A549 (cell line): ENCODE data around the gene CCDC170. TPM values are rescaled to one million over a fixed set of nuclear protein-coding genes. Genes with fewer than 3 reads are reported as not detected.

ENCODE experiments used
- ATAC-seq, 2 experiments: fragments of 200-7000 bp in 1 of 2; fragments of >200 bp in 1 of 2; cut with Nextera tagmentation in 1 of 2; cut with Tn5 transposase in 1 of 2; 3 replicates each; pipeline versions ENCODE4 v1.8.0 to v1.9.1; 2018 to 2020; ENCODE audit warnings: mild to moderate bottlenecking in 1 of 2, moderate library complexity in 1 of 2
- CTCF ChIA-PET: fragments of 300-600 bp; sonication (Branson Sonifier 250); formaldehyde crosslinking; extraction: SDS; loops from one replicate; lab custom pipeline; 2021; ENCODE audit warnings: antibody characterized with exemption, inconsistent platforms; lab: Yijun Ruan, JAX
- POLR2A ChIA-PET: fragments of 350-600 bp; formaldehyde crosslinking; extraction: SDS; loops from one replicate; lab custom pipeline; 2021; ENCODE audit warnings: antibody characterized with exemption, inconsistent platforms; lab: Yijun Ruan, JAX
- DNase-seq, 2 experiments: peaks; one replicate each; pipeline versions ENCODE4 v3.0.0 to v3.0.0-alpha.2; 2011 to 2016; ENCODE audit warnings: low read depth in 1 of 2, low spot score in 1 of 2
- FAIRE-seq: peaks from 2 replicates; lab custom pipeline; 2011; peaks lifted over from hg19 to GRCh38; lab: Jason Lieb, UNC
- H3K27ac ChIP-seq, 2 experiments: fragments of >200 bp; sonication (Bioruptor Twin); formaldehyde crosslinking; 3 replicates each; pipeline ENCODE4 v1.5.1; 2016 to 2017
- H3K4me1 ChIP-seq: fragments of >200 bp; sonication (Bioruptor Twin); formaldehyde crosslinking; 3 replicates; pipeline ENCODE4 v1.6.1; 2016
- H3K4me2 ChIP-seq: fragments of >200 bp; sonication (Bioruptor Twin); formaldehyde crosslinking; 3 replicates; pipeline ENCODE4 v1.6.1; 2016
- H3K4me3 ChIP-seq: fragments of >200 bp; sonication (Bioruptor Twin); formaldehyde crosslinking; 3 replicates; pipeline ENCODE4 v1.5.1; 2016
- H3K9me3 ChIP-seq: fragments of >200 bp; sonication (Bioruptor Twin); formaldehyde crosslinking; 3 replicates; pipeline ENCODE4 v1.6.1; 2016
- CBX2 ChIP-seq: fragments of 200-600 bp; sonication (generic); IDR thresholded peaks from 2 replicates; pipeline ENCODE4 v1.6.1; 2016; ENCODE audit warnings: low read depth, mild to moderate bottlenecking, borderline replicate concordance
- CEBPB ChIP-seq, 2 experiments: fragments of >200 bp in 1 of 2; sonication (Bioruptor Twin) in 1 of 2; formaldehyde crosslinking in 1 of 2; IDR thresholded peaks; 2 replicates each; pipeline ENCODE4 v1.6.1; 2012 to 2016
- CHD2 ChIP-seq: fragments of 150-350 bp; IDR thresholded peaks from 2 replicates; pipeline ENCODE4 v1.6.1; 2014; ENCODE audit warnings: low read length; ENCODE audit not compliant: partially characterized antibody
- E2F6 ChIP-seq: IDR thresholded peaks from 2 replicates; pipeline ENCODE4 v1.6.1; 2012; ENCODE audit warnings: low read depth, borderline replicate concordance
- EP300 ChIP-seq, 2 experiments: fragments of >200 bp; sonication (Bioruptor Twin); formaldehyde crosslinking; IDR thresholded peaks; 2 replicates in 1 of 2; 3 replicates in 1 of 2; pipeline ENCODE4 v1.6.1; 2016 to 2017
- FOSL2 ChIP-seq, 2 experiments: fragments of 450-650 bp in 1 of 2; fragments of >200 bp in 1 of 2; sonication (Bioruptor Twin) in 1 of 2; formaldehyde crosslinking; IDR thresholded peaks; 2 replicates each; pipeline versions ENCODE4 v1.5.0 to v1.6.1; 2016 to 2020; ENCODE audit warnings: mild to moderate bottlenecking in 1 of 2, moderate library complexity in 1 of 2
- HEYL ChIP-seq: fragments of 250-450 bp; sonication (Bioruptor Pico); IDR thresholded peaks from 2 replicates; pipeline ENCODE4 v1.8.0; 2021; ENCODE audit warnings: mild to moderate bottlenecking, moderate library complexity
- HOXB5 ChIP-seq: fragments of 250-450 bp; sonication (Bioruptor Pico); IDR thresholded peaks from 2 replicates; pipeline ENCODE4 v1.5.0; 2020; ENCODE audit warnings: mild to moderate bottlenecking, moderate library complexity
- KDM5A ChIP-seq: fragments of 200-600 bp; sonication (generic); IDR thresholded peaks from 2 replicates; pipeline ENCODE4 v1.6.1; 2016; ENCODE audit warnings: antibody characterized with exemption, mild to moderate bottlenecking
- MYC ChIP-seq: IDR thresholded peaks from 2 replicates; pipeline ENCODE4 v1.6.1; 2012; ENCODE audit warnings: mild to moderate bottlenecking, inconsistent platforms, low read length, improper control_type of control experiment, borderline replicate concordance
- NFE2L2 ChIP-seq: fragments of 150-350 bp; conservative IDR thresholded peaks from 2 replicates; pipeline ENCODE4 v1.6.1; 2014; ENCODE audit warnings: low read length
- POLR2A ChIP-seq: IDR thresholded peaks from 2 replicates; pipeline ENCODE4 v1.6.1; 2012; ENCODE audit warnings: mild to moderate bottlenecking, low read length
- POLR2AphosphoS2 ChIP-seq: conservative IDR thresholded peaks from 2 replicates; pipeline ENCODE4 v1.6.1; 2012; ENCODE audit warnings: low read length, improper control_type of control experiment, inconsistent platforms
- RAD21 ChIP-seq, 2 experiments: fragments of >200 bp in 1 of 2; sonication (Bioruptor Twin) in 1 of 2; formaldehyde crosslinking in 1 of 2; IDR thresholded peaks in 1 of 2; conservative IDR thresholded peaks in 1 of 2; 2 replicates in 1 of 2; 3 replicates in 1 of 2; pipeline ENCODE4 v1.6.1; 2012 to 2018; ENCODE audit warnings: inconsistent platforms in 1 of 2
- USF2 ChIP-seq: fragments of 450-650 bp; IDR thresholded peaks from 2 replicates; pipeline ENCODE4 v1.6.1; 2014; ENCODE audit warnings: antibody characterized with exemption
- ZFP36 ChIP-seq: fragments of 450-650 bp; IDR thresholded peaks from 2 replicates; pipeline ENCODE4 v1.6.1; 2014; ENCODE audit warnings: borderline replicate concordance; ENCODE audit not compliant: partially characterized antibody
- WGBS: methylation state at CpG from one replicate; pipeline ENCODE4 v1.1.6; 2017; ENCODE audit errors: missing lambda C conversion rate; 5-methylcytosine and 5-hydroxymethylcytosine counted together
- polyA plus RNA-seq, 4 experiments: library from polyadenylated mRNA; depleted of rRNA in 3 of 4; stranded (reverse); fragments of >200 nt; fragmentation: RNase III in 1 of 4; extraction: RNeasy Plus Mini Kit Qiagen cat#74134 plus additional on column Dnase treatment in 1 of 4; gene quantifications; 2 replicates in 3 of 4; 3 replicates in 1 of 4; pipeline ENCODE4 v1.2.3, GENCODE V29; 2011 to 2017
- TF ChIP-seq, protein P1 (sequence below): fragments of 250-450 bp; sonication (Bioruptor Pico); IDR thresholded peaks from 2 replicates; pipeline ENCODE4 v1.5.0; 2020; ENCODE audit warnings: low read depth, mild to moderate bottlenecking, moderate library complexity
- TF ChIP-seq, protein P2 (sequence below): fragments of >200 bp; sonication (Bioruptor Twin); formaldehyde crosslinking; IDR thresholded peaks from 3 replicates; pipeline ENCODE4 v1.6.1; 2016
- TF ChIP-seq, protein P3 (sequence below): fragments of >200 bp; sonication (Bioruptor Twin); formaldehyde crosslinking; IDR thresholded peaks from 3 replicates; pipeline ENCODE4 v1.5.1; 2016

CCDC170 gene
- polyA plus RNA-seq, 2 of the 4 experiments (the other 2 are of a cell fraction): 0.09 to 0.61 TPM

DNA sequence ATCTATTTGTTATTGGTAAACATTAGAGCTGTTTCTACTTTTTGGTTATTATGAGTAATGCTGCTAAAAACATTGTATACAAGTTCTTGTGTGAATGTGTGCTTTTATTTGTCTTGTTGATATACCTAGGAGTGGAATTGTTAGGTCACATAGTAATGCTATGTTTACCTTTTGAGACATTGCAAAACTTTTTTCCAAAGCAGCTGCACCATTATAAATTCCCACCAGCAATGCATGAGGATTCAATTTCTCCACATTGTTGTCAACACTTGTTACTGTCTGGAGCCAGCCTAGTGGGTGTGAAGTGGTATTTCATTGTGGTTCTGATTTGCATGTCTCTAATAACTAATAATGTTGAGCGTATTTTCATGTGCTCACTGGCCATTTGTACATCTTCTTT is 145.9 kb downstream of the CCDC170 start:
- ATAC-seq: no peak
- no peaks in the 10 kb centered on the region for H3K9me3 ChIP-seq
- no peak overlapping the region for H3K4me2 ChIP-seq
- ChIA-PET POLR2A (no interaction called here), CTCF (no interaction called here)
- WGBS: 0% methylated on average over 1 of the region's 1 CpG
- no peak overlapping the region for H3K27ac ChIP-seq
- no peak for DNase-seq
- FAIRE-seq: no peak
- no peaks in the 10 kb centered on the region for H3K4me1 ChIP-seq
- H3K4me3 ChIP-seq: no peak overlapping the region
- TF ChIP-seq KDM5A (no peak), POLR2AphosphoS2 (no peak), POLR2A (no peak), CBX2 (no peak), CHD2 (no peak), HEYL (CRISPR knock-in tag) (no peak), HOXB5 (CRISPR knock-in tag) (no peak), EP300 (IDR thresholded peaks at IDR 0.05) (no peak)
- TF ChIP-seq, protein P1, sequence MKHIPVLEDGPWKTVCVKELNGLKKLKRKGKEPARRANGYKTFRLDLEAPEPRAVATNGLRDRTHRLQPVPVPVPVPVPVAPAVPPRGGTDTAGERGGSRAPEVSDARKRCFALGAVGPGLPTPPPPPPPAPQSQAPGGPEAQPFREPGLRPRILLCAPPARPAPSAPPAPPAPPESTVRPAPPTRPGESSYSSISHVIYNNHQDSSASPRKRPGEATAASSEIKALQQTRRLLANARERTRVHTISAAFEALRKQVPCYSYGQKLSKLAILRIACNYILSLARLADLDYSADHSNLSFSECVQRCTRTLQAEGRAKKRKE (CRISPR knock-in tag): no peak

GRCh38 chr6:151641028-151641427 is 147.2 kb downstream of the CCDC170 start:
- no peak for TF ChIP-seq USF2
- TF ChIP-seq MYC: no peak
- TF ChIP-seq KDM5A: no peak
- no peak for TF ChIP-seq ZFP36
- TF ChIP-seq, protein P2, sequence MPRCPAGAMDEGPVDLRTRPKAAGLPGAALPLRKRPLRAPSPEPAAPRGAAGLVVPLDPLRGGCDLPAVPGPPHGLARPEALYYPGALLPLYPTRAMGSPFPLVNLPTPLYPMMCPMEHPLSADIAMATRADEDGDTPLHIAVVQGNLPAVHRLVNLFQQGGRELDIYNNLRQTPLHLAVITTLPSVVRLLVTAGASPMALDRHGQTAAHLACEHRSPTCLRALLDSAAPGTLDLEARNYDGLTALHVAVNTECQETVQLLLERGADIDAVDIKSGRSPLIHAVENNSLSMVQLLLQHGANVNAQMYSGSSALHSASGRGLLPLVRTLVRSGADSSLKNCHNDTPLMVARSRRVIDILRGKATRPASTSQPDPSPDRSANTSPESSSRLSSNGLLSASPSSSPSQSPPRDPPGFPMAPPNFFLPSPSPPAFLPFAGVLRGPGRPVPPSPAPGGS: no peak
- TF ChIP-seq E2F6: no peak
- TF ChIP-seq CEBPB (IDR thresholded peaks at IDR 0.05): no peak
- H3K4me1 ChIP-seq: no peaks in the 10 kb centered on the region
- ChIA-PET POLR2A (no interaction called here), CTCF (no interaction called here)
- no peaks in the 10 kb centered on the region for H3K9me3 ChIP-seq
- FAIRE-seq (no peak), DNase-seq (no peak), ATAC-seq (no peak)
- H3K4me3 ChIP-seq: no peak overlapping the region
- H3K27ac ChIP-seq: no peak overlapping the region
- 59% methylated on average over 3 of the region's 3 CpGs for WGBS
- H3K4me2 ChIP-seq: no peak overlapping the region

DNA sequence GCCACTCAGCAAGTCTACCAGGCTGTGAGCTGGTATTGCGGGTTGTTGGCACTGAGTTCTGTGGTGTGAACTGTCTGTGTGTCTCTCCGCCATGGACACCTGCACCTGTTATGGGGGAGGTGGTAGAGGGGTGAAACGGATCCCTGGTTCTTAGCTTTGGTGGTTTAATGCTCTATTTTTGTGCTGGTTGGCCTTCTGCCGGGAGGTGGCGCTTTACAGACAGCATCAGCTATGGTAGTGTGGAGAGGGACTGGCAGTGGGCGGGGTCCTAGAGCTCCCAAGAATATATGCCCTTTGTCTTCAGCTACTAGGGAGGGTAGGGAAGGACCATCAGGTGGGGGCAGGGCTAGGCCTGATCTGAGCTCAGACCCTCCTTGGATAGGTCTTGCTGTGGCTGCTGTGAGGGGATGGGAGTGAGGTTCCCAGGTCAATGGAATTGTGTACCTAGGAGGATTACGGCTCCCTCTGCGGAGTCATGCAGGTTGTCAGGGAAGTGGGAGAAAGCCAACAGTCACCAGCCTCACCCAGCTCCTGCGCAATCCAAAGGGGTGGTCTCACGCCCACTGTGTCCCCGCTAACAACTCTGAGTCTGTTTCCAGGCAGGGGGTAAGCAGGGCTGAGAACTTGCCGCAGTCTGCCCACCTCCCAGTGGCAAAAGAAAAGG is 154.3 kb downstream of the CCDC170 start:
- DNase-seq (peak in 1 of 2 experiments; percentile 24), FAIRE-seq (no peak), ATAC-seq (peak in 1 of 2 experiments; percentile 68; a peak in 3 of 6 replicates)
- 47% methylated on average over 10 of the region's 12 CpGs for WGBS
- TF ChIP-seq, protein P3, sequence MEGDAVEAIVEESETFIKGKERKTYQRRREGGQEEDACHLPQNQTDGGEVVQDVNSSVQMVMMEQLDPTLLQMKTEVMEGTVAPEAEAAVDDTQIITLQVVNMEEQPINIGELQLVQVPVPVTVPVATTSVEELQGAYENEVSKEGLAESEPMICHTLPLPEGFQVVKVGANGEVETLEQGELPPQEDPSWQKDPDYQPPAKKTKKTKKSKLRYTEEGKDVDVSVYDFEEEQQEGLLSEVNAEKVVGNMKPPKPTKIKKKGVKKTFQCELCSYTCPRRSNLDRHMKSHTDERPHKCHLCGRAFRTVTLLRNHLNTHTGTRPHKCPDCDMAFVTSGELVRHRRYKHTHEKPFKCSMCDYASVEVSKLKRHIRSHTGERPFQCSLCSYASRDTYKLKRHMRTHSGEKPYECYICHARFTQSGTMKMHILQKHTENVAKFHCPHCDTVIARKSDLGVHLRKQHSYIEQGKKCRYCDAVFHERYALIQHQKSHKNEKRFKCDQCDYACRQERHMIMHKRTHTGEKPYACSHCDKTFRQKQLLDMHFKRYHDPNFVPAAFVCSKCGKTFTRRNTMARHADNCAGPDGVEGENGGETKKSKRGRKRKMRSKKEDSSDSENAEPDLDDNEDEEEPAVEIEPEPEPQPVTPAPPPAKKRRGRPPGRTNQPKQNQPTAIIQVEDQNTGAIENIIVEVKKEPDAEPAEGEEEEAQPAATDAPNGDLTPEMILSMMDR: peak; percentile 24; the same call in 1 of the 3 replicates
- TF ChIP-seq RAD21 (conservative IDR thresholded peaks at IDR 0.05 in 1 of 2, IDR thresholded peaks at IDR 0.05 in 1 of 2) (peak; percentile 14 to 39; a peak in 2 of 5 replicates), NFE2L2 (no peak), USF2 (no peak), FOSL2 (IDR thresholded peaks at IDR 0.05) (no peak), FOSL2 (CRISPR knock-in tag; IDR thresholded peaks at IDR 0.05) (no peak)
- no peaks in the 10 kb centered on the region for H3K4me1 ChIP-seq
- ChIA-PET CTCF (interaction anchor here (0.8 to 1.5 kb wide), 4 partner anchors 27 to 153 kb away, joined by 3 to 5 read pairs (median 3); no protein-coding TSS in a partner anchor), POLR2A (no interaction called here)
- H3K4me3 ChIP-seq: no peak overlapping the region
- no peak overlapping the region for H3K4me2 ChIP-seq
- H3K27ac ChIP-seq: no peak overlapping the region
- no peaks in the 10 kb centered on the region for H3K9me3 ChIP-seq
